Smooth muscle cell (in vitro differentiated cells): ENCODE measurements around the gene CTU2. TPM values are rescaled to one million over a fixed set of nuclear protein-coding genes. Genes with fewer than 3 reads are reported as not detected.

Experiments
- DNase-seq: peaks from one replicate; lab custom pipeline; 2025; ENCODE audit not compliant: unreplicated experiment; lab: John Stamatoyannopoulos, UW
- H2AFZ ChIP-seq: fragments of 200-600 bp; sonication (generic); 2 replicates; pipeline ENCODE4 v1.6.0; 2016; ENCODE audit warnings: antibody characterized with exemption, low read depth, mild to moderate bottlenecking
- H3F3A ChIP-seq: fragments of 200-600 bp; sonication (generic); 2 replicates; pipeline ENCODE4 v1.6.0; 2017; ENCODE audit warnings: antibody characterized with exemption, low read depth
- H3K27ac ChIP-seq: fragments of 200-600 bp; sonication (generic); 2 replicates; pipeline ENCODE4 v1.5.1; 2016; ENCODE audit warnings: low read depth, mild to moderate bottlenecking
- H3K27me3 ChIP-seq: fragments of 200-600 bp; sonication (generic); 2 replicates; pipeline ENCODE4 v1.6.1; 2016; ENCODE audit warnings: low read depth, mild to moderate bottlenecking
- H3K36me3 ChIP-seq: fragments of 200-600 bp; sonication (generic); 2 replicates; pipeline ENCODE4 v1.5.1; 2016; ENCODE audit warnings: low read depth
- H3K4me1 ChIP-seq: fragments of 200-600 bp; sonication (generic); 2 replicates; pipeline ENCODE4 v1.5.1; 2016; ENCODE audit warnings: low read depth
- H3K4me2 ChIP-seq: fragments of 200-600 bp; sonication (generic); 2 replicates; pipeline ENCODE4 v1.6.0; 2016; ENCODE audit warnings: mild to moderate bottlenecking
- H3K4me3 ChIP-seq: fragments of 200-600 bp; sonication (generic); 2 replicates; pipeline ENCODE4 v1.5.1; 2016; ENCODE audit warnings: mild to moderate bottlenecking
- H3K79me2 ChIP-seq: fragments of 200-600 bp; sonication (generic); 2 replicates; pipeline ENCODE4 v1.6.0; 2016; ENCODE audit warnings: low read depth, mild to moderate bottlenecking
- H3K9ac ChIP-seq: fragments of 200-600 bp; sonication (generic); 2 replicates; pipeline ENCODE4 v1.6.0; 2016; ENCODE audit warnings: low read depth
- H3K9me3 ChIP-seq: fragments of 200-600 bp; sonication (generic); replicated peaks from 2 replicates; pipeline ENCODE4 v1.5.1; 2016; ENCODE audit warnings: low read depth
- H4K20me1 ChIP-seq: fragments of 200-600 bp; sonication (generic); 2 replicates; pipeline ENCODE4 v1.6.0; 2016; ENCODE audit warnings: low read depth
- CTCF ChIP-seq: fragments of 200-600 bp; sonication (generic); IDR thresholded peaks from 2 replicates; pipeline ENCODE4 v1.5.1; 2017; ENCODE audit warnings: borderline replicate concordance, mild to moderate bottlenecking, antibody characterized with exemption; ENCODE audit not compliant: insufficient read depth, poor library complexity, severe bottlenecking
- WGBS: methylation state at CpG from one replicate; pipeline ENCODE4 v1.1.7; 2016; ENCODE audit warnings: low lambda C conversion rate; 5-methylcytosine and 5-hydroxymethylcytosine counted together
- polyA plus RNA-seq: library from polyadenylated mRNA; unstranded; fragments of >200 nt; fragmentation: Nextera tagmentation; extraction: Ambion mirVana; gene quantifications from 2 replicates; pipeline ENCODE4 v1.2.1, GENCODE V29; 2016
- total RNA-seq: library from RNA; depleted of rRNA; stranded (reverse); fragments of >200 nt; gene quantifications from 2 replicates; pipeline ENCODE4 v1.2.3, GENCODE V29; 2014

CTU2 gene
- total and polyA plus RNA-seq, 2 experiments from 2014 or later = 5.8 to 21.3 TPM

DNA sequence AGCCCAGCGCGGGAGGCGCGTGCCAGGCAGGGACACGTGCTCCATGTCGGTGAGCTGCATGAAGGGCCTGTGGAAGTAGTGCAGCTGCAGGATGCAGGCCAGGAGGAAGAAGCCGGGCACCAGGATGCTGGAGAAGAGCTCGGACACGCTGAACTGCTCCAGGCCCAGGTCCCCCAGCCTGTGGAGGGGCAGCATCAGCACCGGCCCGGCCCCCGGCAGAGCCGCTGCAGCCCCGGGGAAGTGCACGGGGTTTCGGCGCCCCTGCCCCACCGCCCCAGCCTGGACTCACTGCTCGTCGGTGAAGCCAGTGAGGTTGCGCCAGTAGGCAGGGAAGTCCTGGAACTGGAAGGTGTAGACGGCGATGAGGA is 28.0 kb downstream of the CTU2 start:
- TF ChIP-seq CTCF = no peak
- 97% methylated on average over 23 of the region's 23 CpGs for WGBS
- no peaks in the 10 kb centered on the region for H3K36me3 ChIP-seq

DNA sequence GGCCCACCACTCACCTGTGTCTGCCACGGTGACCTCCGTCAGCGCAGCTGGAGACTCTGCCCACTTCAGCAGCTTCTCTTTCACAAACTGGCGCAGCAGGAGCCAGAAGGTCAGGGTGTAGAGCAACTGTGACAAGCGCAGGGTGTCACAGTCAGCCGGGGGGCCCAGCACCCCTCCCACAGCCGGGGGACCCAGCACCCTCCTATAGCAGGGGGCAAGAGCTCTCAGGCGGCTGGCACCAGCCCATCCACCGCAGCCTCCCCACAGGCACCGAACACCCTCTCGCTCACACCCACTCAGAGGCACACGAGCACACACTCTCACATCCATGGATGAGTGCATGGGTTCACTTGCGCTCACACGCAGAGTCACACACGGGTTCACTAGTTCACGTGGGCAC is 28.8 kb downstream of the CTU2 start:
- no peaks in the 10 kb centered on the region for H3K36me3 ChIP-seq
- H3K9me3 ChIP-seq = no peaks in the 10 kb centered on the region
- H3K4me1 ChIP-seq = no peaks in the 10 kb centered on the region
- no peak overlapping the region for H3K9ac ChIP-seq
- H3F3A ChIP-seq = no peaks in the 10 kb centered on the region
- H3K27ac ChIP-seq = no peak overlapping the region
- 97% methylated on average over 15 of the region's 16 CpGs for WGBS
- H4K20me1 ChIP-seq = peaks cover 29% of the 10 kb centered on the region
- DNase-seq = no peak
- no peaks in the 10 kb centered on the region for H3K27me3 ChIP-seq
- no peak overlapping the region for H3K4me2 ChIP-seq
- no peak overlapping the region for H3K4me3 ChIP-seq
- no peaks in the 10 kb centered on the region for H3K79me2 ChIP-seq
- no peak for TF ChIP-seq CTCF
- H2AFZ ChIP-seq = no peak overlapping the region

More for the DNA sequence above, 28.0 kb downstream of the CTU2 start:
- H3F3A ChIP-seq = no peaks in the 10 kb centered on the region
- H4K20me1 ChIP-seq = peaks cover 29% of the 10 kb centered on the region
- no peak overlapping the region for H3K9ac ChIP-seq
- no peak for DNase-seq
- H3K4me1 ChIP-seq = no peaks in the 10 kb centered on the region
- H3K4me3 ChIP-seq = no peak overlapping the region
- no peaks in the 10 kb centered on the region for H3K9me3 ChIP-seq
- no peak overlapping the region for H2AFZ ChIP-seq
- H3K27me3 ChIP-seq = no peaks in the 10 kb centered on the region
- no peaks in the 10 kb centered on the region for H3K79me2 ChIP-seq
- H3K27ac ChIP-seq = no peak overlapping the region
- H3K4me2 ChIP-seq = no peak overlapping the region

GRCh38 chr16:88735616-88736015 is 29.3 kb downstream of the CTU2 start:
- TF ChIP-seq CTCF = no peak
- Histone ChIP-seq H3K4me2 (no peak overlapping the region), H3K79me2 (no peaks in the 10 kb centered on the region), H4K20me1 (peaks cover 29% of the 10 kb centered on the region), H3K27me3 (no peaks in the 10 kb centered on the region), H3K4me1 (no peaks in the 10 kb centered on the region), H2AFZ (no peak overlapping the region), H3K9ac (no peak overlapping the region), H3K4me3 (no peak overlapping the region), H3K27ac (no peak overlapping the region), H3K36me3 (no peaks in the 10 kb centered on the region), H3F3A (no peaks in the 10 kb centered on the region), H3K9me3 (no peaks in the 10 kb centered on the region)
- WGBS = 96% methylated on average over 10 of the region's 10 CpGs
- DNase-seq = no peak

GRCh38 chr16:88736088-88736487 is 29.8 kb downstream of the CTU2 start:
- Histone ChIP-seq H3K4me2 (no peak overlapping the region), H3K36me3 (no peaks in the 10 kb centered on the region)
- no peak for TF ChIP-seq CTCF

More at GRCh38 chr16:88736088-88736487, 29.8 kb downstream of the CTU2 start:
- Histone ChIP-seq H3K79me2 (no peaks in the 10 kb centered on the region), H3F3A (no peaks in the 10 kb centered on the region), H3K4me3 (no peak overlapping the region), H3K9ac (no peak overlapping the region), H2AFZ (no peak overlapping the region), H4K20me1 (peaks cover 29% of the 10 kb centered on the region), H3K27ac (no peak overlapping the region), H3K4me1 (no peaks in the 10 kb centered on the region), H3K9me3 (no peaks in the 10 kb centered on the region), H3K27me3 (no peaks in the 10 kb centered on the region)
- DNase-seq = no peak
- 98% methylated on average over 21 of the region's 21 CpGs for WGBS
